ENCODE data around the gene PPP3R1.
A peak's percentile ranks its signal among the peaks of the same experiment; 100 is the strongest.

Gene PPP3R1

GRCh38 chr2:68280796-68281195, 28.5 kb upstream of the PPP3R1 start:
- H3K4me3 ChIP-seq (ENCODE audit: low read length), result no peak overlapping the region
- no peak overlapping the region for H2AFZ ChIP-seq (ENCODE audit: low read depth, low read length)
- H3K27me3 ChIP-seq (ENCODE audit: insufficient read depth, low read length), result no peaks in the 10 kb centered on the region
- no peaks in the 10 kb centered on the region for H3K9me3 ChIP-seq (ENCODE audit: low read length)
- H3K36me3 ChIP-seq (ENCODE audit: insufficient read depth, low read length), result no peaks in the 10 kb centered on the region
- no peaks in the 10 kb centered on the region for H3K4me1 ChIP-seq (ENCODE audit: insufficient read depth, low read length)

DNA sequence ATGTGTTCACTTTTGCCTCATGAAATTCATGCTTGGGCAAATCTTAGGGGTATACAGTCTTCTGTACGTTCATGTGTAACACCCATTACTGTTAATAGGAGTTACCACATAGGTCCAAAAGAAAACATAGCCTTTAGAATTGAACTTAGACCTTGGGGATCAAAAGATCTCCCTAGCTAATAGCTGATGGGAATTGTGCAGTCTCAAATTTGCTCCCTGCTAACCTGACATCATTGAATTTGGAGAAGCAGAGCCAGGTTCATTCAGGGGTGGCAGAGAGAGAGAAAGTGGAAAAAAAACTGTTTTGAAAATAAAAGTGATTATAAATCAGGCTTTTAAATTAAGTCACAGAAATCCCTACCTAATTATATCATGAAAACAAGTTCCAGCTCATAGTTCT, 28.0 kb upstream of the PPP3R1 start:
- no peak overlapping the region for H2AFZ ChIP-seq (ENCODE audit: low read depth, low read length)
- no peaks in the 10 kb centered on the region for H3K4me1 ChIP-seq (ENCODE audit: insufficient read depth, low read length)
- H3K36me3 ChIP-seq (ENCODE audit: insufficient read depth, low read length), result no peaks in the 10 kb centered on the region
- H3K4me3 ChIP-seq (ENCODE audit: low read length), result no peak overlapping the region
- no peaks in the 10 kb centered on the region for H3K9me3 ChIP-seq (ENCODE audit: low read length)
- no peaks in the 10 kb centered on the region for H3K27me3 ChIP-seq (ENCODE audit: insufficient read depth, low read length)

DNA sequence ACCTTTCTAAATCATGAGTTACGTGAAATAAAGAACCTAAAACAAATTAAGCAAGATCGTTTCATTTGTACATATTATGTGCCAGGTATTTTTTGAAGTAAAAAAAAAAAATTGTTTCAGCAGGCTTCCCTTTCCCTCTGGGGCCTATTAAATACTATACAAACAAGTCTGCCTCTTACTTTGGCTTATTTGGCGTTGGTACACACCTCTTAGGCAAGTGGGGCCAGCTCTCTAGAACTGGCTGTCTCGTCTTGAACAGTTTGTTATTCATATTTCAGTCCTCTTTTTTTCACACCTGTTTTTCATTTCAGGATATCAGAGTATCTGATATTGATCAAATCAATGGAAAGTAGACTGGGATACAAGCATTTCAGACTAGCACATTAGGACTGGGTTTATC, 27.4 kb upstream of the PPP3R1 start:
- no peak overlapping the region for H2AFZ ChIP-seq (ENCODE audit: low read depth, low read length)
- H3K4me1 ChIP-seq (ENCODE audit: insufficient read depth, low read length), result no peaks in the 10 kb centered on the region
- no peaks in the 10 kb centered on the region for H3K36me3 ChIP-seq (ENCODE audit: insufficient read depth, low read length)
- no peaks in the 10 kb centered on the region for H3K9me3 ChIP-seq (ENCODE audit: low read length)
- H3K27me3 ChIP-seq (ENCODE audit: insufficient read depth, low read length), result no peaks in the 10 kb centered on the region
- no peak overlapping the region for H3K4me3 ChIP-seq (ENCODE audit: low read length)

GRCh38 chr2:68278169-68278568, 25.8 kb upstream of the PPP3R1 start:
- no peaks in the 10 kb centered on the region for H3K4me1 ChIP-seq (ENCODE audit: insufficient read depth, low read length)
- H2AFZ ChIP-seq (ENCODE audit: low read depth, low read length), result no peak overlapping the region
- no peaks in the 10 kb centered on the region for H3K36me3 ChIP-seq (ENCODE audit: insufficient read depth, low read length)
- H3K4me3 ChIP-seq (ENCODE audit: low read length), result no peak overlapping the region
- H3K9me3 ChIP-seq (ENCODE audit: low read length), result no peaks in the 10 kb centered on the region
- no peaks in the 10 kb centered on the region for H3K27me3 ChIP-seq (ENCODE audit: insufficient read depth, low read length)

DNA sequence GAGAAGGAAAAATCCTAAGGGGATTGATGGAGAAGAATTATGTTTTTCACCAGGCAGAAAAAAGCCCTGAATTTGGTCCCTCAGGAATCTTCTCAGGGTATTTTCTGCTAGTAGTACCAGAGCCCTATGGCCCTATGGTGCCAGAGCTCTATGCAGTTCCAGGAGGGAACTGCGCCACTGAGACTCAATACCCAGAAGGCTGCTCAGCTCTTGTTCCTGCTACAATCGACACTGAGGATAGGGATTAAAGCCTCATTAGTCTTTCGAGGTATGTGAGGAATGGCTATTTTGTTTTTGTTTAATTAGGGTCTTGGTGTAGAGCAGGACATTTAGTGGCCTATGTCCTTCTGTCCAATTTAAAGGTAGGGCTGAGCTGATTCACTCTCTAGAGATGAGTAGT, 21.7 kb upstream of the PPP3R1 start:
- Histone ChIP-seq H3K4me1 (ENCODE audit: insufficient read depth, low read length) (peaks cover 4% of the 10 kb centered on the region), H3K4me3 (ENCODE audit: low read length) (no peak overlapping the region), H3K27me3 (ENCODE audit: insufficient read depth, low read length) (no peaks in the 10 kb centered on the region), H3K36me3 (ENCODE audit: insufficient read depth, low read length) (no peaks in the 10 kb centered on the region), H3K9me3 (ENCODE audit: low read length) (no peaks in the 10 kb centered on the region), H2AFZ (ENCODE audit: low read depth, low read length) (no peak overlapping the region)

DNA sequence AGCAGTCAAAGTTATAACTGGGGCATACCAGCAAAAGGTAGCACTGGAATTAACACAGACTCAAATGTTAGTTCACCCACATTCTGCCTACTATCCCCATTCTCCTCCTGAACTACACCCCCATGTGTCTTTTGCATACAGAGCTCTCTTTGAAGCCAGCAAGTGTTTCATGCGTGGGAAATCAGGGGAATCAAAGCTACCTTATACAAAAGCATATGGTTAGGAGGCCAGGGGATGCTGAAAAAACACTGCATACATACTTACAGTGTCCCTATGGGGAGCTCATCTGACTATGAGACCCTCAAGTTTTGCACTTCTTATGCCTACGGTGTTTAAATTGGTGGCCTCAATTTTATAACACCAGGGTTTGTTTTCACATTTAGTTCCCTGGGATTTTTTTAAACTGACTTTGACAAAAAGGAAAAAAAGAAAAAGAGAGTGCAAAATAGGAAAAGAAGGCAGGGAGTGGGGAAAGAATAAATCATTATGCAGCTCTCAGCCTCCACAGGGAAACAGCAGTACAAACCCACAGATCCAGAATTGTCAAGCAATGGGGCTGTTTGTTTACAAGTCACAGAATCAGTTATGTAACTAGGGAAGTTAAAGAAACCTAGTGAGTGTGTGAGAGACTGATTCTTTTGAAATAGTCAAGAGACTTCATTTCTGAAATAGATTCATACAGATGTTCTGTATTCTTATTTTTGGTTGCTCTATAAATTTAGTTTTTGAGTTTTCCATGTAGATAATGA, 20.1 kb upstream of the PPP3R1 start:
- Histone ChIP-seq H3K9me3 (ENCODE audit: low read length) (no peaks in the 10 kb centered on the region), H3K27me3 (ENCODE audit: insufficient read depth, low read length) (no peaks in the 10 kb centered on the region), H3K36me3 (ENCODE audit: insufficient read depth, low read length) (no peaks in the 10 kb centered on the region), H3K4me1 (ENCODE audit: insufficient read depth, low read length) (peaks cover 4% of the 10 kb centered on the region), H2AFZ (ENCODE audit: low read depth, low read length) (no peak overlapping the region), H3K4me3 (ENCODE audit: low read length) (no peak overlapping the region)

GRCh38 chr2:68266655-68267054, 14.3 kb upstream of the PPP3R1 start:
- H3K9me3 ChIP-seq (ENCODE audit: low read length), result no peaks in the 10 kb centered on the region
- no peaks in the 10 kb centered on the region for H3K27me3 ChIP-seq (ENCODE audit: insufficient read depth, low read length)
- H3K4me3 ChIP-seq (ENCODE audit: low read length), result no peak overlapping the region
- no peaks in the 10 kb centered on the region for H3K36me3 ChIP-seq (ENCODE audit: insufficient read depth, low read length)
- H2AFZ ChIP-seq (ENCODE audit: low read depth, low read length), result no peak overlapping the region
- no peaks in the 10 kb centered on the region for H3K4me1 ChIP-seq (ENCODE audit: insufficient read depth, low read length)

DNA sequence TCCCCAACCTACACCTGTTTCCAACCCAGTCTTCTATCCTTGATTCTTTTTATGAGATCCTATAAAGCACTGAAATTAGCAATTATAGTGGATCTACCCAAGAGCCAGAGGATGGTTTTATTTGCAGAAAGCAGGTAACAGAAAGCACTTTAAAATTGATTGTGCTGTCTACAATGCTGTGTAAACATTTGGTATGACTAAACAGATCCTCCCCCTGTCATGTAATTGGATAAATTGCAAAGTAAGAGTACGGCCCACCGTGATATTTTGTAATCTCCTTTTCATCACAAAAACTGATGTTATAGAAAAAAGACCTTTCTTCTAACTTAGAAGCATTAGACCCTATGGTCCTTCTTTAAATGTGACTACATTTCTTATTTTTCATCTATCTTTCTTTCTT, 11.3 kb upstream of the PPP3R1 start:
- no peaks in the 10 kb centered on the region for H3K36me3 ChIP-seq (ENCODE audit: insufficient read depth, low read length)
- H2AFZ ChIP-seq (ENCODE audit: low read depth, low read length), result no peak overlapping the region
- no peaks in the 10 kb centered on the region for H3K9me3 ChIP-seq (ENCODE audit: low read length)

DNA sequence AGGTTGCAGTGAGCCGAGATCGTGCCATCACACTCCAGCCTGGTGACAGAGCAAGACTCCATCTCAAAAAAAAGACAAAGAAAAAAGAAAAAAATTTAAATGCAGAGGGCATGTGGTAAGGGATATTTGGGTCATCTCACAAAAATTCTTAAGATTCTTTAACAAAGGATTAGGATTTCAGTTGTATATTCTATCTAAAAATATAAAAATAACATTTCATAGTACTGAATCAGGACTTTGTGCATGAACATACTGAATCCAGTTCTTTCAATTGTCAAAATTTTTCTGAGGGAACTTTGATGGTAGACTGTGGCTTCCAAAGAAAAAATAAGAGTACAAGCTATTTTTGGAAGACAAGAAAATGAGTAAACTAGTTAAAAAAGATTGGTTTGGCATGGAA, 6.5 kb upstream of the PPP3R1 start:
- Histone ChIP-seq H2AFZ (ENCODE audit: low read depth, low read length) (no peak overlapping the region), H3K4me3 (ENCODE audit: low read length) (no peak overlapping the region), H3K36me3 (ENCODE audit: insufficient read depth, low read length) (no peaks in the 10 kb centered on the region), H3K27me3 (ENCODE audit: insufficient read depth, low read length) (no peaks in the 10 kb centered on the region), H3K4me1 (ENCODE audit: insufficient read depth, low read length) (peaks cover 32% of the 10 kb centered on the region), H3K9me3 (ENCODE audit: low read length) (no peaks in the 10 kb centered on the region)

More for the DNA sequence above, 11.3 kb upstream of the PPP3R1 start:
- Histone ChIP-seq H3K4me1 (ENCODE audit: insufficient read depth, low read length) (no peaks in the 10 kb centered on the region), H3K27me3 (ENCODE audit: insufficient read depth, low read length) (no peaks in the 10 kb centered on the region), H3K4me3 (ENCODE audit: low read length) (no peak overlapping the region)

DNA sequence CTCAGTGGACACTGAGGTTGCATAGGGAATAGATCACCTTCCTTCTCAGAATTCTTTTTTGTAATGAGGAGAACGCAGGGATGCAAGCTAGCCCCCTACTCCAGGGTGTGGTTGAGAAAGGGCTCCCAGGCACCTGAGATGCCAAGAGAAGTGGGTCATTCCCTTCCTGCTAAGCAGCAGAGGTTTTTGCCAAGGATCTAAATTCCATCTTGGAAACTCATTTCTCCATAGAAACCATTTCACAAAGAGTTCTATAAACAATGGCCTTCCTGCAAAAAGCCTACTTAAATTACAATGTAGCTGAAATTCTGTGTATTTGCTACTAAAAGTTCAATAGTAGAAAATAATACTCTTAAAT, 3.7 kb upstream of the PPP3R1 start:
- no peak overlapping the region for H3K4me3 ChIP-seq (ENCODE audit: low read length)
- no peaks in the 10 kb centered on the region for H3K9me3 ChIP-seq (ENCODE audit: low read length)
- peaks cover 33% of the 10 kb centered on the region for H3K4me1 ChIP-seq (ENCODE audit: insufficient read depth, low read length)
- H2AFZ ChIP-seq (ENCODE audit: low read depth, low read length), result no peak overlapping the region
- no peaks in the 10 kb centered on the region for H3K36me3 ChIP-seq (ENCODE audit: insufficient read depth, low read length)
- no peaks in the 10 kb centered on the region for H3K27me3 ChIP-seq (ENCODE audit: insufficient read depth, low read length)

- no peaks in the 10 kb centered on the region for H3K36me3 ChIP-seq (ENCODE audit: insufficient read depth, low read length)
- H3K4me3 ChIP-seq (ENCODE audit: low read length), result peak overlapping the region; percentile 98
- peak overlapping the region; percentile 77 for H2AFZ ChIP-seq (ENCODE audit: low read depth, low read length)
- H3K9me3 ChIP-seq (ENCODE audit: low read length), result no peaks in the 10 kb centered on the region
- H3K27me3 ChIP-seq (ENCODE audit: insufficient read depth, low read length), result no peaks in the 10 kb centered on the region
- peaks cover 48% of the 10 kb centered on the region for H3K4me1 ChIP-seq (ENCODE audit: insufficient read depth, low read length)
These were observed 1.1 kb upstream of the PPP3R1 start for GRCh38 chr2:68253219-68254068.

- Histone ChIP-seq H2AFZ (ENCODE audit: low read depth, low read length) (no peak overlapping the region), H3K36me3 (ENCODE audit: insufficient read depth, low read length) (no peaks in the 10 kb centered on the region), H3K4me1 (ENCODE audit: insufficient read depth, low read length) (peaks cover 42% of the 10 kb centered on the region), H3K9me3 (ENCODE audit: low read length) (no peaks in the 10 kb centered on the region), H3K27me3 (ENCODE audit: insufficient read depth, low read length) (no peaks in the 10 kb centered on the region), H3K4me3 (ENCODE audit: low read length) (peak overlapping the region; percentile 73)
These were observed 405 bp downstream of the PPP3R1 start for GRCh38 chr2:68251855-68252399.

DNA sequence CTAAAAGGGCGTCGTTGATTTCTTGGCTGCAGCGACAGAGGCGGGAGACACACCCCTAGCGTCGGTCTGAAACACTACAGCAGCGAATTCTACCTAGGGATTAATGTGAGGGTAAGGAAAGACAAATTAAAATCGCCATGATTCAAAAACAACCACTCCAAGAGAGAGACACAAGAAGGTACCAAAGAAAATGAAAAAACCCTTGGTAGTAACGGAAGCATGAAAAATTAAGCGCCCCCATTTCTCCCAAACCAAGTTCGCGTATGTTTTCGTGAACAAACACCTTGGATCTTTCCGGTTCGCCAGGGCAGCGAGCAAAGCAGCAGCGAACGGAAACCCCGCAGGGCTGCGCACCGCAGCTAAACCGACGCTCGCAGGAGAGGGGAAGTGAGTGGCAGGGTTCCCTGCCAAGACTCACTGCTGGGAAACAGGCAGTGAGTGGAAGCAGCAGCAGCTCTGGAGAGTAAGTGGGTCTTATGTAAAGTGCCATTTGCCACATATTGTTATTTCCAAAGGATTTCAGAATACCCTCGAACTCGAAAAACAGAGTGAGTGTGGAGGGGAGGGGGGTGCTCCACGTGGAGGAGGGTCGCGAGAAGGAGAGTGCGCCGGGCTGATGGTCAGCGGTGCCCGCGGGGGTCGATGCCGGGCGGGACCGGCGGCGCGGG, 1.0 kb downstream of the PPP3R1 start:
- H3K4me3 ChIP-seq (ENCODE audit: low read length), result peak overlapping the region; percentile 73
- H3K9me3 ChIP-seq (ENCODE audit: low read length), result no peaks in the 10 kb centered on the region
- H3K36me3 ChIP-seq (ENCODE audit: insufficient read depth, low read length), result no peaks in the 10 kb centered on the region
- peaks cover 36% of the 10 kb centered on the region for H3K4me1 ChIP-seq (ENCODE audit: insufficient read depth, low read length)
- H2AFZ ChIP-seq (ENCODE audit: low read depth, low read length), result no peak overlapping the region
- no peaks in the 10 kb centered on the region for H3K27me3 ChIP-seq (ENCODE audit: insufficient read depth, low read length)

All from neuron (in vitro differentiated cells).